Epithelial cell of esophagus (primary cell): Measurements from ENCODE around the gene OSBPL8.
A peak's percentile ranks its signal among the peaks of the same experiment; 100 is the strongest.

Experiments used
- DNase-seq: peaks from one replicate; pipeline ENCODE4 v3.0.0; 2010; ENCODE audit warnings: low read depth
- H3K4me3 ChIP-seq: 2 replicates; pipeline ENCODE4 v1.5.1; 2011; ENCODE audit warnings: mild to moderate bottlenecking, low read length, control low read depth
- TF ChIP-seq, protein P1 (sequence below): IDR thresholded peaks from 2 replicates; pipeline ENCODE4 v1.5.1; 2011; ENCODE audit warnings: low read depth, mild to moderate bottlenecking, low read length, control low read depth, inconsistent platforms; ENCODE audit not compliant: insufficient read depth; ENCODE audit errors: missing control alignments

OSBPL8 gene

DNA sequence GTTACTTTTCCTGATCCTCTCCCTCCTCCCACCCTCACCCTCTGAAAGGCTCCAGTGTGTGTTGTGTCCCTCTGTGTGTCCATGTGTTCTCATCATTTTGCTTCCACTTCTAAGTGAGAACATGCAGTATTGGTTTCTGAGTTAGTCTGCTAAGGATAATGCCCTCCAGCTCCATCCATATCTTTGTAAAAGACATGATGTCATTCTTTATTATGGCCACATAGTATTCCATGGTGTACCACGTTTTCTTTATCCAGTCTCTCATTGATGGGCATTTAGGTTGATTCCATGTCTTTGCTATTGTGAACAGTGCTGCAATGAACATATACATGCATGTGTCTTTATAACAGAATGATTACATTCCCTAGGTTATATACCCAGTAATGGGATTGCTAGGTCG is 159.4 kb downstream of the OSBPL8 start:
- TF ChIP-seq, protein P1, sequence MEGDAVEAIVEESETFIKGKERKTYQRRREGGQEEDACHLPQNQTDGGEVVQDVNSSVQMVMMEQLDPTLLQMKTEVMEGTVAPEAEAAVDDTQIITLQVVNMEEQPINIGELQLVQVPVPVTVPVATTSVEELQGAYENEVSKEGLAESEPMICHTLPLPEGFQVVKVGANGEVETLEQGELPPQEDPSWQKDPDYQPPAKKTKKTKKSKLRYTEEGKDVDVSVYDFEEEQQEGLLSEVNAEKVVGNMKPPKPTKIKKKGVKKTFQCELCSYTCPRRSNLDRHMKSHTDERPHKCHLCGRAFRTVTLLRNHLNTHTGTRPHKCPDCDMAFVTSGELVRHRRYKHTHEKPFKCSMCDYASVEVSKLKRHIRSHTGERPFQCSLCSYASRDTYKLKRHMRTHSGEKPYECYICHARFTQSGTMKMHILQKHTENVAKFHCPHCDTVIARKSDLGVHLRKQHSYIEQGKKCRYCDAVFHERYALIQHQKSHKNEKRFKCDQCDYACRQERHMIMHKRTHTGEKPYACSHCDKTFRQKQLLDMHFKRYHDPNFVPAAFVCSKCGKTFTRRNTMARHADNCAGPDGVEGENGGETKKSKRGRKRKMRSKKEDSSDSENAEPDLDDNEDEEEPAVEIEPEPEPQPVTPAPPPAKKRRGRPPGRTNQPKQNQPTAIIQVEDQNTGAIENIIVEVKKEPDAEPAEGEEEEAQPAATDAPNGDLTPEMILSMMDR = no peak
- no peak overlapping the region for H3K4me3 ChIP-seq
- no peak for DNase-seq

GRCh38 chr12:76399040-76399439 is 160.5 kb downstream of the OSBPL8 start:
- TF ChIP-seq, protein P1 = no peak
- DNase-seq = no peak
- H3K4me3 ChIP-seq = no peak overlapping the region

DNA sequence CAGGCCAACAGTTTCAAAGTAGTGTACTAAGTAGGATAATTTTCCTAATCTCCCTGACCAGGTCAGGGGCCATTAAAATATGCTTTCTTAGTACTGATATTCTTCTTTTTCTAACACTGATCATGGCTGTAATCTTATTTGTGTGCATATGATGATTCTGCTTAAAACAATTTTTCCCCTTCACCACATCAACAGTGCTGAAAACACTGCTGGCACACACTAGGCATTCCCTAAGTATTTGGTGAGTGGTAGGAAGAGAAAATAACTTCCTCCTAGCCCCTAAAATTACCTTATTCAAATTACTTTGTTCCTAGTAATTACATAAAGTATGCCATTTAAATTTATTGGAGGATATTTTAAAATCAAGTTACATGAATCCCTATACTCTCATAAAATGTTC is 161.5 kb downstream of the OSBPL8 start:
- DNase-seq = no peak
- H3K4me3 ChIP-seq = no peak overlapping the region
- TF ChIP-seq, protein P1 = no peak

DNA sequence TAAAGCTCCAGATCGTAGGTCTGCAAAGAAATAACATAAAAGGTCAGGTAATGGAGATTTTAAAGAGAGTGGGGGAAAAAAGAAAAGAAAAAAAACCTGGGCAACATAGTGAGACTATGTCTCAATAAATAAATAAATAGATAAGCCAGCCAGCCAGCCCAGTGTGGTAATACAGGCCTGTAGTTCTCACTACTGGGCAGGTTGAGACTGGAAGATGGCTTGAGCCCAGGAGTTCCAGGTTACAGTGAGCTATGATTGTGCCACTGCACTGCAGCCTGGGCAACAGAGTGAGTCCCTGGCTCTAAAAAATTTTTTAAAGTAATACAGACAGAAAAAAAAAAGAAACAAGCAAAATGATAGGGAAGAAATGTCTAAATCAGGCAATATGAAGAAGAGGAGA is 168.1 kb downstream of the OSBPL8 start:
- H3K4me3 ChIP-seq = no peak overlapping the region
- peak; percentile 94 for DNase-seq
- TF ChIP-seq, protein P1 = no peak

GRCh38 chr12:76387614-76388013 is 172.0 kb downstream of the OSBPL8 start:
- no peak for DNase-seq
- no peak overlapping the region for H3K4me3 ChIP-seq
- TF ChIP-seq, protein P1 = no peak

DNA sequence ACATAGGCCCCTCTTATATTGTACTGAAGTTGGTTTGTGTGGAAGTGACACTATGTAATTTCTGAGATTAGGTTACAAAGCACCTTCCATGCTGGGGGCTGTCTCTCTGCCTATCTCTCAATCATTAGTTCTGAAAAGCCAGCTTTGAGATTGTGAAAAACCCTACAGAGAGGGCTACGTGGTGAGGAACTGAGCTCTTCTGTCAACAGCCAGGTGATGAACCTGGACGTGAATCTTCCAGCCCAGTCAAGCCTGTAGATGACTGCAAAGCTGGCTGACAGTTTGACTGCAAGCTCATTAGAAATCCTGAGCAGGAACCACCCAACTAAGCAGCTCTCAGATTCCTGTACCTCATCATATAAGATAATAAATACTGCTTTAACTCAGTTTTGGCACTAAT is 175.0 kb downstream of the OSBPL8 start:
- DNase-seq = no peak
- H3K4me3 ChIP-seq = no peak overlapping the region
- TF ChIP-seq, protein P1 = no peak

DNA sequence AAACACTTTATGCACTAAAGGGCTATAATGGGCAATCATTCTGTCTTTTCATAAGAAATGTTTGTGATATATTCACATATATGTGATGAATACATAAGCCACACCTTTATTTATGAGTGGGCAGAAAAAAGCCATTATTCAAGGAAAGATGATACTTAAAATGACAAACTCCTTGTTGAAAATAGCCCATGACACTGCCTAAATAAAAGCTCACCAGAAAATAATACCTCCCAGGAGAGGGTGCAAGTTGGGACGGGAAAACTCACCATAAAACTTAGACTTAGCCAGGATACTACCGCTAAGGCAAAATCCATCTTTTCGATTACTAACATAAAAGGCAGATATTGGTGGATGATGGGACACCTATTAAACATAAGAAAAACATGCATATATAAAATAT is 175.6 kb downstream of the OSBPL8 start:
- no peak for DNase-seq
- no peak overlapping the region for H3K4me3 ChIP-seq
- TF ChIP-seq, protein P1 = no peak
